ENCODE measurements around the gene CTBP2.

CTBP2 gene

DNA sequence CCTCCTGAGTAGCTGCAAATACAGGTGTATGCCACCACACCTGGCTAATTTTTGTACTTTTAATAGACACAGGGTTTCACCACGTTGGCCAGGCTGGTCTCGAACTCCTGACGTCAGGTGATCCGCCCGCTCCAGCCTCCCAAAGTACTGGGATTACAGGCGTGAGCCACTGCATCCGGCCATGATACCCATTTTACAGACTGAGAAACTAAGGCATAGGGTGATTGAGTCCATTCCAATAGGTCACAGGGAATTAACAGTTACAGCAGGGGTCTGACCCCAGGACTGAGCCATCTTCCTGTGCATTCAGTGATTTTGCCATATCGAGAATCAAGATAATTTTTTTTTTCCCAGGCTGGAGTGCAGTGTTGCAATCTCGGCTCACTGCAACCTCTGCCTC is 12.3 kb upstream of the CTBP2 start:
- DNase-seq (ENCODE audit: low read depth): no peak
- TF ChIP-seq CTCF (IDR thresholded peaks at IDR 0.05; ENCODE audit: insufficient read depth, low read depth, low read length, missing control alignments): no peak
- no peak overlapping the region for H3K4me3 ChIP-seq (ENCODE audit: low read depth, low read length)

DNA sequence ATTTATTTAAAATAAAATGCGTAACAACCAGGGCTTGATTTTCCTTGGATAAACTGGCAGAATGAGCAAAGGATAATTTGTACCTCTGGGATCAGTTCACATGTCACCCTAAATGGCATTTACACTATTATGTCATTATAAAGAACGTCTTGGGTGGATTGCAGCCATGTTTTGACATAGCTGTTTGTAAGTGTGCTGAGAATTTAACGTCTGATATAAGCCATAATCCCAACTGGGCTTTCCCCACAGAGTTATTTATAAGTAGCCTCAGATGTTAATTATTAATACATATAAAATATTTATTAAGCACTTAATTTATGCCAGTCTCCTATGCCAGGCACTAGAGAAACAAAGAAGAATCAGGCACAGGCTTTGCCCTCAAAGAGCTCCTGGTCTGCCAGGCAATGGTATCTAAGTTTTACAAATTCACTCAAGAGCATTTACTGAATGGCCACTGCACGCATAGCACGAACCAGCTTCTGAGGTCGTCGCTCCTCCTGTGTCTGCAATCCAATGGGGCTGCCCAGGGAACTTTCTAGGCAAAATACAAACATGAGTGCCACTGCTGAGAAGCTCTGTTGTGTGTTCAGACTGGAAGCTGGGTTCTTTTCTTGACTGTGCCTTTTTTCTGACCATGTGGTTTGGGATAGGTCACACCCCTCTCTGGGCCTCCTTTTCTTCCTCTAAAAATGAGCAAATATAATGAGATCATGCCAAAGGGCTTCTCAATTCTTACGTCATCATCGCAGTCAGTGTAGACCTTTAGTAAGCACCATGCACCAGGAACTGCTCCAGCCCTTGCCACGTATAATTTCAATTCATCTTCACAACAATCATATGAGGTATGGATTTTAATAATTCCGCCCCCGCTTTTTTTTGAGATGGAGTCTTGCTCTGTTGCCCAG is 11.3 kb upstream of the CTBP2 start:
- no peak overlapping the region for H3K4me3 ChIP-seq (ENCODE audit: low read depth, low read length)
- no peak for DNase-seq (ENCODE audit: low read depth)
- TF ChIP-seq CTCF (IDR thresholded peaks at IDR 0.05; ENCODE audit: insufficient read depth, low read depth, low read length, missing control alignments): no peak

DNA sequence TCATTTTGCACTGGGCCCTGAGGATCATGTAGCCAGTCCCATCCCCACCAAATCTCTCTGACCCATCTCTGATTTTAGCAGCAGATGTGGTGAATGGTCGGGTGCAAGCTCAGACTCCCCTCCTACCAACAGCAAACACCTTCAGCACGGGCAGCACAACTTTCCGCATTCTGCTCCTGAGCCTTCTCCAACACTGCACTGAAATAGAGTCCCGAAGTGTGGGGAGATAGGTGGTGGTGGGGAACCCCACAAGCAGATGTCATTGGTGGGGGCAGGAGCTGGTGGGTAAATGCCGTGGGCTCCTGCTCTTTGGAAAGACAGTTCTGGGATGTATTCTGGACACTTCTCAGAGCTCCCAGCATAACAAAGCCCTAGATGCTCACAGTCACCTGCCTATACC is 9.6 kb upstream of the CTBP2 start:
- H3K4me3 ChIP-seq (ENCODE audit: low read depth, low read length): no peak overlapping the region
- DNase-seq (ENCODE audit: low read depth): no peak
- no peak for TF ChIP-seq CTCF (IDR thresholded peaks at IDR 0.05; ENCODE audit: insufficient read depth, low read depth, low read length, missing control alignments)

- DNase-seq (ENCODE audit: low read depth): no peak
- no peak for TF ChIP-seq CTCF (IDR thresholded peaks at IDR 0.05; ENCODE audit: insufficient read depth, low read depth, low read length, missing control alignments)
Observed at GRCh38 chr10:125169279-125169678, 8.9 kb upstream of the CTBP2 start.

GRCh38 chr10:125166658-125167057 is 6.3 kb upstream of the CTBP2 start:
- no peak for TF ChIP-seq CTCF (IDR thresholded peaks at IDR 0.05; ENCODE audit: insufficient read depth, low read depth, low read length, missing control alignments)
- no peak overlapping the region for H3K4me3 ChIP-seq (ENCODE audit: low read depth, low read length)
- DNase-seq (ENCODE audit: low read depth): no peak

More at GRCh38 chr10:125169279-125169678, 8.9 kb upstream of the CTBP2 start:
- no peak overlapping the region for H3K4me3 ChIP-seq (ENCODE audit: low read depth, low read length)

DNA sequence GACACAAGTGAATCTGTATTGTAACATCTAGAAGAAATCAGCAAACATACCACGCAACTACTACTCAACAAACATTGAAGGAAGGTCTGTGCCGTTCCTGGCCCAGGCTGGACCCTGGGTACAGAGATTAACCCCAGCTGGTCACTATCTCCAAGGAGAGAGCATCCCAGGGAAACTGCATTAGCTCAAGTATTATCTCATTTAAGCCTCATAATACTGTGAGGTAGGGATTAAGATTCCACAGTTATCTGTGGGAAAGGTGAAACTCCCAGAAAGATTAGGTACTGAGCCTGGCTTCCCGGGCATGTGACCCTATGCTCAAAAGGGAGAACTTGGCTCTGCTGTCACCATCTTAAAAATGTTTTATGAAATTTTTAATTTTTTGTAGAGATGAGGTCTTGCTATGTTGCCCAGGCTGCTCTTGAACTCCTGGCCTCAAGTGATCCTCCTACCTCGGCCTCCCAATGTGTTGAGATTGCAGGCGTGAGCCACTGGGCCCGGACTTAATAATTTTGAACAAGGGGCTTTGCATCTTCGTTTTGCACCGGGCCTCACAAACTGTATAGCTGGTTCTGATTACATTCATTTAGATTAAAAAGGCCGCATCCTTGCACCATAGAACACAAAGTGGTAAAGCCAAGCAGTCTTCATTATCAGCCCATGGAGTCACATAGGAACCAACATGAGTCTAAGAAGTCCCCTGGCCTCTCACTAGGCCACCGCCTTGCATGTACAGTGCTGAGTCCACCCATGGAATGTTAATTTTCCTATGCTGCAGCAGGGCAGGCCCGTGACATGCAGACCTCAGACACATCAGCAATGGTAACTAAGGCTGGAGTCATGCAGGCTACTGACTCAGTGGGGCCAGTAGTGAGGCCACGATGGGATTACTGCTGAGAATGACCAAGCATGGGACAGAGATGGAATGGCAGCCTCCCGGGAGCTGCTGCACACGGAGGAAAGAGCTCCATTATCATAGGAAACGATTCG is 5.5 kb upstream of the CTBP2 start:
- no peak for DNase-seq (ENCODE audit: low read depth)
- no peak for TF ChIP-seq CTCF (IDR thresholded peaks at IDR 0.05; ENCODE audit: insufficient read depth, low read depth, low read length, missing control alignments)
- H3K4me3 ChIP-seq (ENCODE audit: low read depth, low read length): no peak overlapping the region

Measured in GM12865 (cell line).